ENCODE results near the gene RNF224.

Gene RNF224

GRCh38 chr9:137277329-137278041 lies 50.2 kb downstream of the RNF224 start, which contains the start of gene TOR4A:
Gene TOR4A (plus strand): TSS chr9:137277726. CDS start chr9:137278690, 964 bp downstream.
- in situ Hi-C loops (cut with MboI; ENCODE audit: low pct_unique_long_range_greater_than_20kb, low sequenced_read_pairs, unreplicated experiment) = no loop called here
- DNase-seq (ENCODE audit: low spot score) = peak; percentile 95
- peak; percentile 31 for TF ChIP-seq CTCF (IDR thresholded peaks at IDR 0.05; ENCODE audit: extremely low read depth, insufficient read depth, missing control alignments)

- DNase-seq (ENCODE audit: low spot score) = no peak
- in situ Hi-C loops (cut with MboI; ENCODE audit: low pct_unique_long_range_greater_than_20kb, low sequenced_read_pairs, unreplicated experiment) = no loop called here
- TF ChIP-seq CTCF (IDR thresholded peaks at IDR 0.05; ENCODE audit: extremely low read depth, insufficient read depth, missing control alignments) = no peak
Observed at GRCh38 chr9:137278061-137278701, 50.9 kb downstream of the RNF224 start.

Data from GM13977 (cell line).